Tibial nerve (tissue), 3 donors: ENCODE measurements around the gene PRMT3.

Experiments
- POLR2A ChIP-seq, 2 donors: fragments of 450-650 bp; IDR thresholded peaks; one replicate each; pipeline ENCODE4 v1.6.1; 2017; ENCODE audit warnings: antibody characterized with exemption in 2 of 2, mild to moderate bottlenecking in 2 of 2, moderate library complexity in 2 of 2
- TF ChIP-seq, protein P1 (sequence below), 5 experiments: fragments of 200-600 bp in 3 of 5; fragments of 450-650 bp in 2 of 5; sonication (generic) in 3 of 5; IDR thresholded peaks; one replicate each; pipeline ENCODE4 v1.5.1; 2016 to 2019; ENCODE audit warnings: antibody characterized with exemption in 5 of 5, mild to moderate bottlenecking in 3 of 5, moderate library complexity in 2 of 5

DNA sequence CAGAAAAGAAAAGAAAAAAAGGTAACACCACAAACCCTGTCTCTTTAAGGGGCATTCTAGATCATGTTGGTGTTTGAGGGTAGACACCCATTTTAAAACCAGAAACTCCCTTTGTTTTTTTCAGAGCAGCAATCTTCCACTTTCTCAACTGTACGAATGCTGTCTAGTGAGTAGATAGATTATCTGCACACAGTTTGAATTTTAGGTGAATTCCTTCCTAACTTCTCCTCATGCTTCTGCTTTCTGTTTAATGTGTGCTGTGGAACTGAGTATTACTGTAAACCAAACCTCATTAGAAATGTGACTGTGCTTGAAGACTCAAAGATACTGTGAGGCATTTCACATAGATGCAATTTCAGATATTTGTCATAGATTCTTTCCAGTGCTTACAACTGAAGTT lies 102.4 kb downstream of the PRMT3 start:
- TF ChIP-seq, protein P1, sequence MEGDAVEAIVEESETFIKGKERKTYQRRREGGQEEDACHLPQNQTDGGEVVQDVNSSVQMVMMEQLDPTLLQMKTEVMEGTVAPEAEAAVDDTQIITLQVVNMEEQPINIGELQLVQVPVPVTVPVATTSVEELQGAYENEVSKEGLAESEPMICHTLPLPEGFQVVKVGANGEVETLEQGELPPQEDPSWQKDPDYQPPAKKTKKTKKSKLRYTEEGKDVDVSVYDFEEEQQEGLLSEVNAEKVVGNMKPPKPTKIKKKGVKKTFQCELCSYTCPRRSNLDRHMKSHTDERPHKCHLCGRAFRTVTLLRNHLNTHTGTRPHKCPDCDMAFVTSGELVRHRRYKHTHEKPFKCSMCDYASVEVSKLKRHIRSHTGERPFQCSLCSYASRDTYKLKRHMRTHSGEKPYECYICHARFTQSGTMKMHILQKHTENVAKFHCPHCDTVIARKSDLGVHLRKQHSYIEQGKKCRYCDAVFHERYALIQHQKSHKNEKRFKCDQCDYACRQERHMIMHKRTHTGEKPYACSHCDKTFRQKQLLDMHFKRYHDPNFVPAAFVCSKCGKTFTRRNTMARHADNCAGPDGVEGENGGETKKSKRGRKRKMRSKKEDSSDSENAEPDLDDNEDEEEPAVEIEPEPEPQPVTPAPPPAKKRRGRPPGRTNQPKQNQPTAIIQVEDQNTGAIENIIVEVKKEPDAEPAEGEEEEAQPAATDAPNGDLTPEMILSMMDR (IDR thresholded peaks at IDR 0.05): no peak
- no peak for TF ChIP-seq POLR2A (IDR thresholded peaks at IDR 0.05)
